GM13976 (cell line): ENCODE results near the gene CBLL1.

Source experiments
- DNase-seq: peaks from one replicate; pipeline ENCODE4 v3.0.0; 2012; ENCODE audit warnings: low spot score
- CTCF ChIP-seq: IDR thresholded peaks from 2 replicates; pipeline ENCODE4 v1.5.1; 2012; ENCODE audit warnings: borderline replicate concordance, mild to moderate bottlenecking; ENCODE audit not compliant: insufficient read depth; ENCODE audit errors: extremely low read depth, missing control alignments, control extremely low read depth
- in situ Hi-C: fragments of 300-500 bp; cut with MboI; formaldehyde crosslinking; loops from one replicate; pipeline ENCODE4 v1.12.0; 2022; ENCODE audit warnings: low sequenced_read_pairs, mixed read lengths, inconsistent platforms; ENCODE audit not compliant: unreplicated experiment

Gene CBLL1

DNA sequence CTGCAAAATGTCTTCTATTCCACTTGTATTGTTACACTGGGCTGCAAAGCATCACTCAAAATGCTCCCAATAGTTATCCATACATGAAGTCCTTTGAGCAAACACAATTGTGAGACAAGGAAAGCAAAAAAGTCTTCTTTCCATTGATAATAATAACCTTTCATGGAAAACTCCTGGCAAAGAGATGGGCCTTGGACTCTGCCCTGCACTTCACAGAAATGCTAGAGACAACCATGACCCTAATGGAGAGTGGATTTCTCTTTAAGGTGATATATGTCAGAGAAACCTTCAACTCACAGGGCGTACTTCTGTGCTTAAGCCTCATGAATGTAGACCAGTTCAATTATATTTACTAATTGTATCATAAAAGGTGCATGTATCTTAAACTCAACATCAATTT, 39.7 kb downstream of the CBLL1 start:
- no peak for TF ChIP-seq CTCF
- in situ Hi-C loops = no loop called here
- DNase-seq = no peak

DNA sequence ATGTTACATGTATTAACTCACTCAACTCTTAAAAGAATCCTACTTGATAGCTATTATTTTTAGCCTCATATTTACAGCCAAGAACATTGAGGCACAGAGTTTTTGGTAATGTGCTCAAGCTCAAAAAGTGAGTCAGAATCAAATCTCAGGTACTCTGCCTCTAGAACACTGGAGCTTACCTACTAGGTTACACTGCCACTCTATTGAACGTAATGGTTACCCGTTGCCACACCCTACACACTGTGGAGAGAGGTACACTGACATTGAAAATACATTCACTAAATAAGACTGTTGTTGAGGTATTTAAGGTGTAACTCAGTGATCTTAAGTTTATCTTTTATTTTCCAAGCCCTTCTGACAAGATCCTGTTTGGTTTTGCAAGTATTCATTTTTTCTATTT, 41.2 kb downstream of the CBLL1 start:
- DNase-seq = no peak
- no peak for TF ChIP-seq CTCF
- in situ Hi-C loops = no loop called here

DNA sequence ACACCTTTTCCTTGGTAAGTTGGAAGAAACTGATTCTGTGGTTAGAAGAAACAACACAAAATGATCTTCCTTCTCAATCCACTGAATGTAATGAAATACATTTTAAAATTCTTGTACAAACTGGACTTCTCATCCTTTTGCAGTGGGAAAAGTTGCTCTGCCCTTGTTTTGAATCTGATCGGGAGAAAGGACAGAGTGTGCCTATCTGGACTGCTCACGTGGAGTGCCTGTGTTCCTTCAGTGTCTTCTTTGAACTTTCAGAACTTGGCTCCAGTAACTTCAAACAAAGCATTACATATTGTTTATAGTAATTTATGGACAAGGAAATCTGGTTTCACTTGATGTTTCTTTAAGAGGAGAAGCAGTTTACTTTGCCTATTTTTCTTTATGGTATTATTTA, 42.0 kb downstream of the CBLL1 start:
- no peak for DNase-seq
- no peak for TF ChIP-seq CTCF
- in situ Hi-C loops = no loop called here

DNA sequence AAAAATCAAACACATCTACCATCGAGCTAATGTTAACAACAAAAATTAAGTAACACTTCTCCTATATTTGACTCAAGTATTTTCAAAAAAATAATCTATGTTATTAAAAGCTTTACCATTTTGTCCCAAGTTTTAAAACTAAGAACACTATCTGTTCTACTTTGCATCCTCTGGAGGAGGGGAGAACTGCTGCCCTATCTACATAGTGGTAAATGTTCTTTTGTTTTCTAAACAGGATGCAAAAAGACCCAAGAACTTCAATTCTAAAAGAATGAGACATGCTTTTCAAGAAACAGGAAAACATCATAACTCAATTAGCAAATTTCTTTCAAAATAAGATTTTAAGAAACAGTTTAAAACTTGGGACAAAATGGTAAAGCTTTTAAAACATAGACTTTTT, 44.3 kb downstream of the CBLL1 start:
- no peak for TF ChIP-seq CTCF
- in situ Hi-C loops = no loop called here
- DNase-seq = no peak

GRCh38 chr7:107788662-107789061, 44.7 kb downstream of the CBLL1 start:
- no peak for DNase-seq
- in situ Hi-C loops = no loop called here
- no peak for TF ChIP-seq CTCF

DNA sequence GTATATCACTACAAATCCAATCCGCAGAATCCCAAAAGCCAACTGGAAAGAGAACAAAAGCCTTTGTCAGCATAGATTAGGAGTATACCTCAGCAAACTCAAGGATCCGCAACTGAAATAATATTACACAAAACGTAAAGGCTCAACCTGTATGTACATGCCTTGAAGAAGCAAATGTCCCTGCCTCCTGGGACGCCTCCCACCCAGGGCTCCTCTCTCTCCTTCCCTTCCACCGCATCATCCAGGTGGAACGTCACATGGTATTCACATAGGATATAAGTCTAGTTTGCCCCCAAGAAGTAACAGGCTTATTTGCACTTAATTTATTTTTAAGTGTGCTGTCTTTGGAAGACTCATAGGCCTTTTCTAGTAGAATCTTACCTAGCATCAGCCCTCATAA, 45.7 kb downstream of the CBLL1 start:
- in situ Hi-C loops = no loop called here
- TF ChIP-seq CTCF = no peak

DNA sequence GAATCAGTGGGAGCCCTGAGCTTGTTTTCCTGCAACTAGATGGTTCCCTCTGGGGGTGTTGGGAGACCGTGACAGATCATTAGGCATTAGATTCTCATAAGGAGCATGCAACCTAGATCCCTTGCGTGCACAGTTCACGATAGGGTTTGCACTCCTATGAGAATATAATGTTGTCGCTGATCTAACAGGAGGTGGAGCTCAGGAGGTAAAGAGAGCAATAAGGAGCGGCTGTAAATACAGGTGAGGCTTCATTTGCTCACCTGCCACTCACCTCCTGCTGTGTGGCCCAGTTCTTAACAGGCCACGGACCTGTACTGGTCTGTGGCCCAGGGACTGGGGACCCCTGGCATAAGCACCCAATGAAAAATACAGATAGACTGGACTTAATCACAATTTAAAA, 48.4 kb downstream of the CBLL1 start:
- no peak for DNase-seq
- no peak for TF ChIP-seq CTCF
- in situ Hi-C loops = no loop called here

More for the DNA sequence above, 45.7 kb downstream of the CBLL1 start:
- no peak for DNase-seq
